GM12878 (cell line): ENCODE measurements around the gene UPF1. TPM values are rescaled to one million over a fixed set of nuclear protein-coding genes. Genes with fewer than 3 reads are reported as not detected.

ENCODE experiments used
- ATAC-seq: fragments of 200-7000 bp; cut with Tn5 transposase; 3 replicates; pipeline ENCODE4 v1.9.1; 2020; ENCODE audit warnings: mild to moderate bottlenecking, moderate library complexity
- BruUV-seq: library from RNA; stranded (reverse); fragments of 400-500 nt; replicated peaks from 2 replicates; lab custom pipeline; 2021; lab: Mats Ljungman, UMichigan
- CTCF ChIA-PET: fragments of 300-600 bp; sonication (Branson Sonifier 250); formaldehyde crosslinking; extraction: SDS; loops from one replicate; lab custom pipeline; 2021; ENCODE audit warnings: inconsistent platforms; lab: Yijun Ruan, JAX
- POLR2A ChIA-PET: fragments of 350-600 bp; formaldehyde crosslinking; extraction: SDS; loops from one replicate; lab custom pipeline; 2021; ENCODE audit warnings: inconsistent platforms; lab: Charles Lee
- RAD21 ChIA-PET: fragments of 300-600 bp; sonication (Branson Sonifier 250); formaldehyde crosslinking; loops from one replicate; lab custom pipeline; 2023; ENCODE audit warnings: antibody characterized with exemption; ENCODE audit not compliant: unreplicated experiment; lab: Charles Lee
- SMC1A ChIA-PET: fragments of 300-600 bp; sonication (Branson Sonifier 250); formaldehyde crosslinking; loops from one replicate; lab custom pipeline; 2023; ENCODE audit not compliant: unreplicated experiment, uncharacterized antibody; lab: Charles Lee
- DNase-seq: peaks from one replicate; pipeline ENCODE4 v3.0.0-alpha.2; 2011; ENCODE audit warnings: low read depth, low spot score
- FAIRE-seq: peaks from 3 replicates; lab custom pipeline; 2011; peaks lifted over from hg19 to GRCh38; lab: Jason Lieb, UNC
- H2AFZ ChIP-seq: 2 replicates; pipeline ENCODE4 v1.6.0; 2011; ENCODE audit warnings: low read depth, low read length, control low read depth; ENCODE audit not compliant: control insufficient read depth
- H3K27ac ChIP-seq: 2 replicates; pipeline ENCODE4 v1.5.1; 2011; ENCODE audit warnings: control low read depth; ENCODE audit not compliant: control insufficient read depth, insufficient read depth
- H3K27me3 ChIP-seq, 2 experiments: replicated peaks in 1 of 2; 2 replicates each; pipeline versions ENCODE4 v1.6.0 to v1.6.1; 2011; ENCODE audit warnings: low read length in 1 of 2; ENCODE audit not compliant: control insufficient read depth in 2 of 2, insufficient read depth in 2 of 2
- H3K36me3 ChIP-seq, 2 experiments: 2 replicates each; pipeline ENCODE4 v1.5.1; 2011; ENCODE audit warnings: low read length in 1 of 2; ENCODE audit not compliant: control insufficient read depth in 2 of 2, insufficient read depth in 2 of 2
- H3K4me1 ChIP-seq: 2 replicates; pipeline ENCODE4 v1.6.1; 2011; ENCODE audit warnings: mild to moderate bottlenecking, low read length, moderate library complexity, mixed read lengths; ENCODE audit not compliant: control insufficient read depth, insufficient read depth
- H3K4me2 ChIP-seq: 2 replicates; pipeline ENCODE4 v1.6.0; 2011; ENCODE audit warnings: control low read depth; ENCODE audit not compliant: control insufficient read depth, insufficient read depth
- H3K4me3 ChIP-seq: fragments of 200-600 bp; sonication (generic); 2 replicates; pipeline ENCODE4 v1.5.1; 2016
- H3K79me2 ChIP-seq: 2 replicates; pipeline ENCODE4 v1.6.0; 2011; ENCODE audit warnings: low read length; ENCODE audit not compliant: control insufficient read depth, insufficient read depth
- H3K9ac ChIP-seq: 2 replicates; pipeline ENCODE4 v1.8.0; 2011; ENCODE audit warnings: low read length, control low read depth, mixed read lengths; ENCODE audit not compliant: control insufficient read depth, insufficient read depth
- H3K9me3 ChIP-seq: replicated peaks from 3 replicates; pipeline ENCODE4 v1.5.1; 2011; ENCODE audit warnings: mild to moderate bottlenecking, low read length; ENCODE audit not compliant: control insufficient read depth, insufficient read depth
- H4K20me1 ChIP-seq: 2 replicates; pipeline ENCODE4 v1.6.0; 2011; ENCODE audit not compliant: control insufficient read depth, insufficient read depth
- PAX8 ChIP-seq: fragments of 450-650 bp; IDR thresholded peaks from 2 replicates; pipeline ENCODE4 v1.6.1; 2017; ENCODE audit warnings: mild to moderate bottlenecking, moderate library complexity
- RBBP5 ChIP-seq: fragments of 200-600 bp; sonication (generic); conservative IDR thresholded peaks from 2 replicates; pipeline ENCODE4 v1.6.1; 2016
- SMAD5 ChIP-seq: IDR thresholded peaks from 2 replicates; pipeline ENCODE4 v1.6.1; 2016; ENCODE audit warnings: antibody characterized with exemption, low read depth
- TBL1XR1 ChIP-seq: IDR thresholded peaks from 2 replicates; pipeline ENCODE4 v1.6.1; 2012; ENCODE audit warnings: low read depth, low read length, improper control_type of control experiment
- ZNF622 ChIP-seq: fragments of 450-650 bp; IDR thresholded peaks from 2 replicates; pipeline ENCODE4 v1.6.1; 2017; ENCODE audit warnings: mild to moderate bottlenecking, inconsistent platforms
- WGBS: methylation state at CpG from one replicate; pipeline ENCODE4 v1.1.6; 2016; ENCODE audit warnings: low lambda C conversion rate; ENCODE audit not compliant: insufficient replicate concordance, insufficient coverage; ENCODE audit errors: missing lambda C conversion rate; 5-methylcytosine and 5-hydroxymethylcytosine counted together
- in situ Hi-C: fragments of 300-500 bp; cut with MboI; formaldehyde crosslinking; loops from 9 replicates; pipeline ENCODE4 v1.14.3; 2018; ENCODE audit warnings: mixed read lengths
- intact Hi-C: fragments of 100-400 bp; cut with micrococcal nuclease; formaldehyde crosslinking; loops from one replicate; pipeline ENCODE4 v1.14.2; 2022; ENCODE audit not compliant: unreplicated experiment
- polyA plus RNA-seq, 11 experiments: library from polyadenylated mRNA; depleted of rRNA in 4 of 11; unstranded in 6 of 11; stranded (reverse) in 5 of 11; fragments of >200 nt; fragmentation: Nextera tagmentation in 4 of 11; fragmentation: Illumina TruSeq in 1 of 11; extraction: Ambion mirVana in 4 of 11; extraction: Trizol in 1 of 11; gene quantifications; 1 replicate in 1 of 11; 2 replicates in 10 of 11; pipeline versions ENCODE4 v1.2.1 to v1.2.3, GENCODE V29; 2011 to 2016; ENCODE audit warnings: inconsistent platforms in 2 of 11, missing spikeins in 2 of 11, low read depth in 1 of 11
- total RNA-seq, 4 experiments: library from RNA; depleted of rRNA in 3 of 4; stranded (reverse); fragments of >200 nt in 3 of 4; fragmentation: Illumina TruSeq in 1 of 4; extraction: Trizol in 1 of 4; gene quantifications; 2 replicates each; pipeline versions ENCODE4 v1.2.1 to v1.2.3, GENCODE V29; 2013 to 2021
- TF ChIP-seq, protein P1 (sequence below): fragments of 450-650 bp; IDR thresholded peaks from 2 replicates; pipeline ENCODE4 v1.6.1; 2014; ENCODE audit warnings: mild to moderate bottlenecking
- TF ChIP-seq, protein P2 (sequence below): fragments of 450-650 bp; IDR thresholded peaks from 2 replicates; pipeline ENCODE4 v1.6.1; 2017; ENCODE audit warnings: mild to moderate bottlenecking

Gene UPF1
- total and polyA plus RNA-seq, 10 of the 15 experiments (the other 5 are each of a cell fraction or from before 2014, with no cell fraction given): 0.58 to 80.9 (median 18.7) TPM

DNA sequence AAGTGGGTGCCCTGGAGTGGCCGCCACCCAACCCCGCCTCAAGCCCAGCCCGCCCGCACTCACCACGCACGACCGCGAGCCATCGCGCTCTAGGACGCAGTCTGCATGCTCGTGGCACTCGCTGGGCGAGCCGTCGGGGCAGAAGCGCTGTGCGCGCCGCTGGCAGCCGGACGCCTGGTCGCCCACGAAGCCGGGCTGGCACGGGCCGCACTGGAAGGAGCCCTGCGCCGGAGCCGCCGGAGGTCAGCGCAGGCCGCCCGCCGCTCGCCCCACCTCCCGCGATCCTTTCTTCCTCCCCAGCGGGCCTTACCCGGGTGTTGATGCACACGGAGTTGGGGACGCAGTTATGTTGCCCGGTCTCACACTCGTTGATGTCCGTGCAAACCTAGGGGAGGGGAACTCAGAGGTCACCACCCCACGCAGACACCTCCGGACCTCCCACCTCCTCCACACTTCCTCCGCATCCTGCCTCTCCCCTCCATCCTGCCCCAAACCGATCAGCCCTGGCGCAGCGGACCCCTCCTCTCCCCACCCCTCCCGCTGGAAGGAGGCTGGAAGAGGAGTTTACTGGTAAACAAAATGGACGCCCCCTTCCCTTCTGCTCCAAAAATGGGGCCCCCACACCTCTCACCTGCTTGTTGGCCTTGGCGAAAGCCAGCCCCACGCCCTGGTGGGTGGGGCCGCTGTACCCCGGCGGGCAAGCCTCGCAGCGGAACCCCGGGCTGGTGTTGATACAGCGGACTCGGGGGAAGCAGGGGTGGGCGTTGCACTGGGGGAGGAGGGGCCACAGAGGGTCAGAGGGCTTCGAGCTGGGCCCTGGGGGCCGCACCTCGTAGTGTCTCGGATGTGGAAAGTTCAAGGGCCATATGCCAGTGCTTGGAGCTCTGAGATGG, 43.0 kb upstream of the UPF1 start:
- no peak overlapping the region for H3K4me2 ChIP-seq
- no peak overlapping the region for H3K4me3 ChIP-seq

More for the DNA sequence above, 43.0 kb upstream of the UPF1 start:
- no peak for ATAC-seq
- no peak overlapping the region for H3K27ac ChIP-seq
- no peaks in the 10 kb centered on the region; the same call in 2 of the 3 replicates for H3K9me3 ChIP-seq
- ChIA-PET CTCF (no interaction called here), SMC1A (no interaction called here), POLR2A (no interaction called here), RAD21 (no interaction called here)
- 43% methylated on average over 64 of the region's 68 CpGs for WGBS
- H3K27me3 ChIP-seq: peaks cover 15 to 20% of the 10 kb centered on the region in 2 experiments
- H3K9ac ChIP-seq: no peak overlapping the region
- no TSS peak for BruUV-seq
- no peaks in the 10 kb centered on the region for H3K36me3 ChIP-seq
- FAIRE-seq: no peak
- H3K79me2 ChIP-seq: no peaks in the 10 kb centered on the region
- H3K4me1 ChIP-seq: peaks cover 3% of the 10 kb centered on the region; the same call in 1 of the 2 replicates
- H4K20me1 ChIP-seq: no peaks in the 10 kb centered on the region
- no peak overlapping the region for H2AFZ ChIP-seq
- TF ChIP-seq TBL1XR1 (no peak), RBBP5 (no peak), SMAD5 (no peak), ZNF622 (no peak), PAX8 (no peak)
- TF ChIP-seq, protein P1, sequence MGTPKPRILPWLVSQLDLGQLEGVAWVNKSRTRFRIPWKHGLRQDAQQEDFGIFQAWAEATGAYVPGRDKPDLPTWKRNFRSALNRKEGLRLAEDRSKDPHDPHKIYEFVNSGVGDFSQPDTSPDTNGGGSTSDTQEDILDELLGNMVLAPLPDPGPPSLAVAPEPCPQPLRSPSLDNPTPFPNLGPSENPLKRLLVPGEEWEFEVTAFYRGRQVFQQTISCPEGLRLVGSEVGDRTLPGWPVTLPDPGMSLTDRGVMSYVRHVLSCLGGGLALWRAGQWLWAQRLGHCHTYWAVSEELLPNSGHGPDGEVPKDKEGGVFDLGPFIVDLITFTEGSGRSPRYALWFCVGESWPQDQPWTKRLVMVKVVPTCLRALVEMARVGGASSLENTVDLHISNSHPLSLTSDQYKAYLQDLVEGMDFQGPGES: no peak
- TF ChIP-seq, protein P2, sequence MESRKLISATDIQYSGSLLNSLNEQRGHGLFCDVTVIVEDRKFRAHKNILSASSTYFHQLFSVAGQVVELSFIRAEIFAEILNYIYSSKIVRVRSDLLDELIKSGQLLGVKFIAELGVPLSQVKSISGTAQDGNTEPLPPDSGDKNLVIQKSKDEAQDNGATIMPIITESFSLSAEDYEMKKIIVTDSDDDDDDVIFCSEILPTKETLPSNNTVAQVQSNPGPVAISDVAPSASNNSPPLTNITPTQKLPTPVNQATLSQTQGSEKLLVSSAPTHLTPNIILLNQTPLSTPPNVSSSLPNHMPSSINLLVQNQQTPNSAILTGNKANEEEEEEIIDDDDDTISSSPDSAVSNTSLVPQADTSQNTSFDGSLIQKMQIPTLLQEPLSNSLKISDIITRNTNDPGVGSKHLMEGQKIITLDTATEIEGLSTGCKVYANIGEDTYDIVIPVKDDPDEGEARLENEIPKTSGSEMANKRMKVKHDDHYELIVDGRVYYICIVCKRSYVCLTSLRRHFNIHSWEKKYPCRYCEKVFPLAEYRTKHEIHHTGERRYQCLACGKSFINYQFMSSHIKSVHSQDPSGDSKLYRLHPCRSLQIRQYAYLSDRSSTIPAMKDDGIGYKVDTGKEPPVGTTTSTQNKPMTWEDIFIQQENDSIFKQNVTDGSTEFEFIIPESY: no peak
- in situ Hi-C loops: no loop called here
- DNase-seq: no peak
- intact Hi-C loops: no loop called here
